Lower leg skin (tissue), 4 donors: ENCODE measurements around the gene MOSPD3. TPM values are rescaled to one million over a fixed set of nuclear protein-coding genes. Genes with fewer than 3 reads are reported as not detected.

Source experiments
- DNase-seq, 2 donors: peaks; one replicate each; pipeline ENCODE4 v3.0.0-alpha.2; 2019; ENCODE audit warnings: low spot score in 2 of 2
- H3K4me3 ChIP-seq: fragments of 200-600 bp; sonication (generic); 2 replicates; pipeline ENCODE4 v1.5.1; 2017; ENCODE audit warnings: mild to moderate bottlenecking, low read depth; ENCODE audit not compliant: poor library complexity, severe bottlenecking
- POLR2A ChIP-seq, 2 donors: fragments of 450-650 bp; IDR thresholded peaks; one replicate each; pipeline ENCODE4 v1.6.1; 2016 to 2017; ENCODE audit warnings: antibody characterized with exemption in 2 of 2, mild to moderate bottlenecking in 1 of 2, moderate library complexity in 1 of 2
- WGBS, 2 donors: methylation state at CpG; one replicate each; pipeline ENCODE4 v1.1.5; 2018; 5-methylcytosine and 5-hydroxymethylcytosine counted together
- intact Hi-C: fragments of 100-400 bp; cut with DNase I; formaldehyde crosslinking; loops from one replicate; pipeline ENCODE4 v1.15.0; 2023; ENCODE audit warnings: low total_unique reads
- total RNA-seq, 4 donors: library from RNA; depleted of rRNA; stranded (reverse); fragments of >200 nt; gene quantifications; one replicate each; pipeline ENCODE4 v1.1.0, GENCODE V29; 2016
- TF ChIP-seq, protein P1 (sequence below), 3 donors: fragments of 450-650 bp; IDR thresholded peaks; one replicate each; pipeline ENCODE4 v1.5.1; 2016; ENCODE audit warnings: antibody characterized with exemption in 3 of 3, mild to moderate bottlenecking in 3 of 3, moderate library complexity in 2 of 3

The MOSPD3 gene
- total RNA-seq, 4 donors from 2014 or later, result 22.3 to 33.5 (median 26.9) TPM

DNA sequence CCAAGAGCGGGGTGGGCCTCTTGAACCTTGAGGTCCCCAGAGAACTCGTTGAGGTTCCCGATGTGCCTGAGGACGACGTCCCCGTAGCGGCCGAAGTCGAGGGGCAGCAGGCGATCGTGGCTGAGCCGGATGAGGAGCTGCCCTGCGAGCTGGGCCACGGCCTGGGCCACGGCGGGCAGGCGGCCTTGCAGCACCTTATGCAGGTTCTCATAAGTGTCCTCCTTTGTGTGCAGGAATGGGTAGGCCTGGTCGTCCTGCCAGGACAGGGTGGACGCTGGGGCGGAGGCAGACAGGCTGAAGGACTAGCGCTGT, 14.9 kb downstream of the MOSPD3 start:
- TF ChIP-seq, protein P1, sequence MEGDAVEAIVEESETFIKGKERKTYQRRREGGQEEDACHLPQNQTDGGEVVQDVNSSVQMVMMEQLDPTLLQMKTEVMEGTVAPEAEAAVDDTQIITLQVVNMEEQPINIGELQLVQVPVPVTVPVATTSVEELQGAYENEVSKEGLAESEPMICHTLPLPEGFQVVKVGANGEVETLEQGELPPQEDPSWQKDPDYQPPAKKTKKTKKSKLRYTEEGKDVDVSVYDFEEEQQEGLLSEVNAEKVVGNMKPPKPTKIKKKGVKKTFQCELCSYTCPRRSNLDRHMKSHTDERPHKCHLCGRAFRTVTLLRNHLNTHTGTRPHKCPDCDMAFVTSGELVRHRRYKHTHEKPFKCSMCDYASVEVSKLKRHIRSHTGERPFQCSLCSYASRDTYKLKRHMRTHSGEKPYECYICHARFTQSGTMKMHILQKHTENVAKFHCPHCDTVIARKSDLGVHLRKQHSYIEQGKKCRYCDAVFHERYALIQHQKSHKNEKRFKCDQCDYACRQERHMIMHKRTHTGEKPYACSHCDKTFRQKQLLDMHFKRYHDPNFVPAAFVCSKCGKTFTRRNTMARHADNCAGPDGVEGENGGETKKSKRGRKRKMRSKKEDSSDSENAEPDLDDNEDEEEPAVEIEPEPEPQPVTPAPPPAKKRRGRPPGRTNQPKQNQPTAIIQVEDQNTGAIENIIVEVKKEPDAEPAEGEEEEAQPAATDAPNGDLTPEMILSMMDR (IDR thresholded peaks at IDR 0.05), result no peak
- TF ChIP-seq POLR2A (IDR thresholded peaks at IDR 0.05), result no peak
- intact Hi-C loops, result no loop called here
- DNase-seq, result no peak
- WGBS, 2 donors, result 87 to 91% methylated on average over 18 to 21 of the region's 21 CpGs
- no peak overlapping the region for H3K4me3 ChIP-seq

- no peak for DNase-seq
- WGBS, 2 donors, result 84 to 85% methylated on average over 8 to 11 of the region's 11 CpGs
- TF ChIP-seq, protein P1 (IDR thresholded peaks at IDR 0.05), result no peak
- TF ChIP-seq POLR2A (IDR thresholded peaks at IDR 0.05), result no peak
- intact Hi-C loops, result no loop called here
- no peak overlapping the region for H3K4me3 ChIP-seq
Observed at GRCh38 chr7:100629117-100629716, 16.9 kb downstream of the MOSPD3 start.

GRCh38 chr7:100630066-100630465, 17.7 kb downstream of the MOSPD3 start:
- WGBS, 2 donors, result 96 to 98% methylated on average over 4 of the region's 4 CpGs
- no peak for DNase-seq
- TF ChIP-seq POLR2A (IDR thresholded peaks at IDR 0.05), result no peak
- TF ChIP-seq, protein P1 (IDR thresholded peaks at IDR 0.05), result no peak
- no peak overlapping the region for H3K4me3 ChIP-seq
- intact Hi-C loops, result no loop called here

GRCh38 chr7:100632951-100633717, 20.8 kb downstream of the MOSPD3 start:
- no peak for DNase-seq
- 2 to 5% methylated on average over 27 to 41 of the region's 72 CpGs for WGBS, 2 donors
- TF ChIP-seq, protein P1 (IDR thresholded peaks at IDR 0.05), result no peak
- TF ChIP-seq POLR2A (IDR thresholded peaks at IDR 0.05), result no peak
- peak overlapping the region; percentile 19 for H3K4me3 ChIP-seq
- intact Hi-C loops, result no loop called here

GRCh38 chr7:100639995-100640516, 27.7 kb downstream of the MOSPD3 start:
- no peak overlapping the region for H3K4me3 ChIP-seq
- TF ChIP-seq, protein P1 (IDR thresholded peaks at IDR 0.05), result no peak
- no peak for TF ChIP-seq POLR2A (IDR thresholded peaks at IDR 0.05)
- intact Hi-C loops, result no loop called here
- 85 to 90% methylated on average over 17 of the region's 17 CpGs for WGBS, 2 donors
- no peak for DNase-seq
